Thyroid gland (tissue), 4 donors: Measurements from ENCODE around the gene TTBK1. TPM values are rescaled to one million over a fixed set of nuclear protein-coding genes. Genes with fewer than 3 reads are reported as not detected.

Source experiments
- DNase-seq, 2 donors: peaks; one replicate each; pipeline ENCODE4 v3.0.0-alpha.2; 2019
- H3K27ac ChIP-seq, 3 donors: fragments of 200-600 bp; sonication (generic); 1 replicate in 2 of 3; 2 replicates in 1 of 3; pipeline ENCODE4 v1.5.1; 2016 to 2019; ENCODE audit warnings: mild to moderate bottlenecking in 1 of 3, moderate library complexity in 1 of 3
- H3K27me3 ChIP-seq: fragments of 200-600 bp; sonication (generic); one replicate; pipeline ENCODE4 v1.5.1; 2019
- H3K36me3 ChIP-seq, 2 donors: fragments of 200-600 bp; sonication (generic); one replicate each; pipeline ENCODE4 v1.5.1; 2016 to 2019
- H3K4me1 ChIP-seq, 2 donors: fragments of 200-600 bp; sonication (generic); one replicate each; pipeline ENCODE4 v1.5.1; 2017 to 2019
- H3K4me3 ChIP-seq, 3 donors: fragments of 200-600 bp; sonication (generic); replicated peaks in 1 of 3; 1 replicate in 2 of 3; 2 replicates in 1 of 3; pipeline ENCODE4 v1.5.1; 2016; ENCODE audit warnings: mild to moderate bottlenecking in 1 of 3
- H3K9me3 ChIP-seq: fragments of 200-600 bp; sonication (generic); one replicate; pipeline ENCODE4 v1.5.1; 2017
- CTCF ChIP-seq, 6 experiments: fragments of 200-600 bp in 3 of 6; fragments of 450-650 bp in 3 of 6; sonication (generic) in 3 of 6; IDR thresholded peaks; one replicate each; pipeline ENCODE4 v1.5.1; 2016 to 2019; ENCODE audit warnings: antibody characterized with exemption in 6 of 6, mild to moderate bottlenecking in 2 of 6, inconsistent platforms in 1 of 6, moderate library complexity in 1 of 6
- POLR2A ChIP-seq, 2 donors: fragments of 450-650 bp; IDR thresholded peaks; one replicate each; pipeline ENCODE4 v1.6.1; 2017; ENCODE audit warnings: antibody characterized with exemption in 2 of 2, mild to moderate bottlenecking in 2 of 2, moderate library complexity in 1 of 2
- WGBS, 2 donors: methylation state at CpG; one replicate each; pipeline ENCODE4 v1.1.5; 2017; 5-methylcytosine and 5-hydroxymethylcytosine counted together
- intact Hi-C: fragments of 100-400 bp; cut with DNase I; formaldehyde crosslinking; loops from one replicate; pipeline ENCODE4 v1.15.1; 2023
- total RNA-seq, 4 donors: library from RNA; depleted of rRNA; stranded (reverse); fragments of >200 nt; gene quantifications; one replicate each; pipeline ENCODE4 v1.2.3, GENCODE V29; 2016

Gene TTBK1
- total RNA-seq, 4 donors from 2014 or later: 0.11 to 0.15 TPM; not detected in 2

- Histone ChIP-seq H3K27ac (no peak overlapping the region), H3K27me3 (no peaks in the 10 kb centered on the region), H3K36me3 (no peaks in the 10 kb centered on the region), H3K4me3 (no peak overlapping the region), H3K4me1 (no peaks in the 10 kb centered on the region), H3K9me3 (no peaks in the 10 kb centered on the region)
- DNase-seq: no peak
- intact Hi-C loops: no loop called here
- TF ChIP-seq POLR2A (IDR thresholded peaks at IDR 0.05) (no peak), CTCF (IDR thresholded peaks at IDR 0.05) (no peak)
- 89 to 100% methylated on average over 3 of the region's 3 CpGs for WGBS, 2 donors
Observed at GRCh38 chr6:43295456-43295855, 52.2 kb downstream of the TTBK1 start.

- Histone ChIP-seq H3K36me3 (no peaks in the 10 kb centered on the region), H3K4me1 (no peaks in the 10 kb centered on the region), H3K9me3 (no peaks in the 10 kb centered on the region), H3K27ac (no peak overlapping the region), H3K27me3 (no peaks in the 10 kb centered on the region), H3K4me3 (no peak overlapping the region)
- DNase-seq: no peak
- TF ChIP-seq CTCF (IDR thresholded peaks at IDR 0.05) (no peak), POLR2A (IDR thresholded peaks at IDR 0.05) (no peak)
- 80 to 90% methylated on average over 5 of the region's 5 CpGs for WGBS, 2 donors
- intact Hi-C loops: no loop called here
Observed at GRCh38 chr6:43296780-43297497, 53.7 kb downstream of the TTBK1 start.

- TF ChIP-seq CTCF (IDR thresholded peaks at IDR 0.05) (no peak), POLR2A (IDR thresholded peaks at IDR 0.05) (no peak)
- H3K36me3 ChIP-seq: no peaks in the 10 kb centered on the region
- H3K27me3 ChIP-seq: no peaks in the 10 kb centered on the region
- intact Hi-C loops: no loop called here
- H3K4me3 ChIP-seq: no peak within 1 kb of the TSS
- no peak within 1 kb of the TSS for H3K27ac ChIP-seq
- no peaks in the 10 kb centered on the region for H3K4me1 ChIP-seq
- WGBS, 2 donors: 71 to 79% methylated on average over 5 to 8 of the region's 10 CpGs
- DNase-seq: peak in 1 of 2 donors; percentile 22
- H3K9me3 ChIP-seq: no peaks in the 10 kb centered on the region
Observed at GRCh38 chr6:43297644-43298564, 54.6 kb downstream of the TTBK1 start, which contains the start of gene SLC22A7. Gene SLC22A7 (plus strand): TSS chr6:43298260. CDS start chr6:43298359, 99 bp downstream.

- H3K27me3 ChIP-seq: no peaks in the 10 kb centered on the region
- H3K4me1 ChIP-seq: no peaks in the 10 kb centered on the region
- no peak overlapping the region for H3K4me3 ChIP-seq
- intact Hi-C loops: no loop called here
- no peak for DNase-seq
- no peaks in the 10 kb centered on the region for H3K9me3 ChIP-seq
- no peaks in the 10 kb centered on the region for H3K36me3 ChIP-seq
- WGBS, 2 donors: 71 to 76% methylated on average over 12 of the region's 12 CpGs
- H3K27ac ChIP-seq: no peak overlapping the region
- TF ChIP-seq CTCF (IDR thresholded peaks at IDR 0.05) (no peak), POLR2A (IDR thresholded peaks at IDR 0.05) (no peak)
Observed at GRCh38 chr6:43298565-43299337, 55.5 kb downstream of the TTBK1 start.
